Hepatocyte (in vitro differentiated cells): Measurements from ENCODE around the gene STPG1.

Source experiments
- EZH2 ChIP-seq: fragments of 200-600 bp; sonication (generic); IDR thresholded peaks from 2 replicates; pipeline ENCODE4 v1.6.1; 2016; ENCODE audit warnings: antibody characterized with exemption, mild to moderate bottlenecking, borderline replicate concordance
- TF ChIP-seq, protein P1 (sequence below): fragments of 200-600 bp; sonication (generic); IDR thresholded peaks from 2 replicates; pipeline ENCODE4 v1.5.1; 2016; ENCODE audit warnings: antibody characterized with exemption, mild to moderate bottlenecking; ENCODE audit not compliant: poor library complexity

DNA sequence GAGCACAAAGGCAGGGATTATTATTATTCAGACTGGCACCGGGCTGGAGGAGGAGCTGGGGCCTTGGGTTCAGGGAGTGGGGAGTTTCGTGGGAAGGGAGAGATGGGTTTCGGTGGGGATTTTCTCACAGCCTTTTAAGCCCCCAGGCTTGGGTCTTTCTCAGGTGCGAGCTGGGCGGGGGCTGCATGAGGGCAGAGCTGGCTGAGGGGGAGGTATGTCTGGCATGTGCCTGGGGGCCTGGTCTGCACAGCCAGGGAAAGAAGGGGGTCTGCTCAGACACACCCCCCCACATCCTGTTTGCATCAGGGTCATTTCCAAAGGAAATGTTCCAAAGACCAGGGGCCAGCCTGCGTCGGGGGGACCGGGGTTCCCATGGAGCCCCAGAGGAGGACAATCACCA lies 72.8 kb downstream of the STPG1 start:
- TF ChIP-seq, protein P1, sequence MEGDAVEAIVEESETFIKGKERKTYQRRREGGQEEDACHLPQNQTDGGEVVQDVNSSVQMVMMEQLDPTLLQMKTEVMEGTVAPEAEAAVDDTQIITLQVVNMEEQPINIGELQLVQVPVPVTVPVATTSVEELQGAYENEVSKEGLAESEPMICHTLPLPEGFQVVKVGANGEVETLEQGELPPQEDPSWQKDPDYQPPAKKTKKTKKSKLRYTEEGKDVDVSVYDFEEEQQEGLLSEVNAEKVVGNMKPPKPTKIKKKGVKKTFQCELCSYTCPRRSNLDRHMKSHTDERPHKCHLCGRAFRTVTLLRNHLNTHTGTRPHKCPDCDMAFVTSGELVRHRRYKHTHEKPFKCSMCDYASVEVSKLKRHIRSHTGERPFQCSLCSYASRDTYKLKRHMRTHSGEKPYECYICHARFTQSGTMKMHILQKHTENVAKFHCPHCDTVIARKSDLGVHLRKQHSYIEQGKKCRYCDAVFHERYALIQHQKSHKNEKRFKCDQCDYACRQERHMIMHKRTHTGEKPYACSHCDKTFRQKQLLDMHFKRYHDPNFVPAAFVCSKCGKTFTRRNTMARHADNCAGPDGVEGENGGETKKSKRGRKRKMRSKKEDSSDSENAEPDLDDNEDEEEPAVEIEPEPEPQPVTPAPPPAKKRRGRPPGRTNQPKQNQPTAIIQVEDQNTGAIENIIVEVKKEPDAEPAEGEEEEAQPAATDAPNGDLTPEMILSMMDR, result no peak
- TF ChIP-seq EZH2, result no peak
